GM06990 (cell line): ENCODE data around the gene TEX101.

Experiments used
- DNase-seq: peaks from one replicate; pipeline ENCODE4 v3.0.0-alpha.2; 2011; ENCODE audit not compliant: insufficient read length; ENCODE audit errors: extremely low read depth
- H3K27me3 ChIP-seq: replicated peaks from 2 replicates; pipeline ENCODE4 v1.6.0; 2011; ENCODE audit warnings: low read length; ENCODE audit not compliant: control insufficient read depth, insufficient read depth
- H3K36me3 ChIP-seq: 2 replicates; pipeline ENCODE4 v1.5.1; 2011; ENCODE audit warnings: low read length; ENCODE audit not compliant: control insufficient read depth, insufficient read depth
- H3K4me3 ChIP-seq: replicated peaks from 2 replicates; pipeline ENCODE4 v1.5.1; 2011; ENCODE audit warnings: low read depth, mild to moderate bottlenecking, control low read depth, low read length
- TF ChIP-seq, protein P1 (sequence below): IDR thresholded peaks from 2 replicates; pipeline ENCODE4 v1.5.1; 2011; ENCODE audit warnings: low read length, control low read depth, mild to moderate bottlenecking, inconsistent platforms; ENCODE audit not compliant: insufficient read depth, poor library complexity, severe bottlenecking

The TEX101 gene

DNA sequence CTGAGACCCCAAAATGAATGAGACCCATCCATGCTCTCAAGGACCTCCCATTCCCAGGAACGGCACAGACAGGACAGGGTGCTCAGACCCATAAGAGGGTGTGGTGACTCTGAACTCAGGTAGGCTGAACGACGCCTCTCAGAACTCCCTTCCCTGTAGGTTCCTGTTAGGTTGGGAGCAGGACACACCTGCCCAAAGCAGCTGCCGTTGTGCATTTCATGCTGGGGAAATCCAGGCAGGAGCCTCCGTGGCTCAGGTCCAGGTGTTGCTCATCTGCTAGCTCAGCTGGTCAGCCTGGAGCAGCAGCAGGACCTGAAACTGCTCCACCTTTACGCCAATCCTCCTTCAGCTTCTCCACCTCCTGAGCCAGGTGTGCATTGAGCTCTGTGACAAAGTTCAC is 19.1 kb upstream of the TEX101 start:
- H3K27me3 ChIP-seq = no peaks in the 10 kb centered on the region
- no peak overlapping the region for H3K4me3 ChIP-seq
- TF ChIP-seq, protein P1, sequence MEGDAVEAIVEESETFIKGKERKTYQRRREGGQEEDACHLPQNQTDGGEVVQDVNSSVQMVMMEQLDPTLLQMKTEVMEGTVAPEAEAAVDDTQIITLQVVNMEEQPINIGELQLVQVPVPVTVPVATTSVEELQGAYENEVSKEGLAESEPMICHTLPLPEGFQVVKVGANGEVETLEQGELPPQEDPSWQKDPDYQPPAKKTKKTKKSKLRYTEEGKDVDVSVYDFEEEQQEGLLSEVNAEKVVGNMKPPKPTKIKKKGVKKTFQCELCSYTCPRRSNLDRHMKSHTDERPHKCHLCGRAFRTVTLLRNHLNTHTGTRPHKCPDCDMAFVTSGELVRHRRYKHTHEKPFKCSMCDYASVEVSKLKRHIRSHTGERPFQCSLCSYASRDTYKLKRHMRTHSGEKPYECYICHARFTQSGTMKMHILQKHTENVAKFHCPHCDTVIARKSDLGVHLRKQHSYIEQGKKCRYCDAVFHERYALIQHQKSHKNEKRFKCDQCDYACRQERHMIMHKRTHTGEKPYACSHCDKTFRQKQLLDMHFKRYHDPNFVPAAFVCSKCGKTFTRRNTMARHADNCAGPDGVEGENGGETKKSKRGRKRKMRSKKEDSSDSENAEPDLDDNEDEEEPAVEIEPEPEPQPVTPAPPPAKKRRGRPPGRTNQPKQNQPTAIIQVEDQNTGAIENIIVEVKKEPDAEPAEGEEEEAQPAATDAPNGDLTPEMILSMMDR = no peak
- H3K36me3 ChIP-seq = no peaks in the 10 kb centered on the region
- DNase-seq = no peak

DNA sequence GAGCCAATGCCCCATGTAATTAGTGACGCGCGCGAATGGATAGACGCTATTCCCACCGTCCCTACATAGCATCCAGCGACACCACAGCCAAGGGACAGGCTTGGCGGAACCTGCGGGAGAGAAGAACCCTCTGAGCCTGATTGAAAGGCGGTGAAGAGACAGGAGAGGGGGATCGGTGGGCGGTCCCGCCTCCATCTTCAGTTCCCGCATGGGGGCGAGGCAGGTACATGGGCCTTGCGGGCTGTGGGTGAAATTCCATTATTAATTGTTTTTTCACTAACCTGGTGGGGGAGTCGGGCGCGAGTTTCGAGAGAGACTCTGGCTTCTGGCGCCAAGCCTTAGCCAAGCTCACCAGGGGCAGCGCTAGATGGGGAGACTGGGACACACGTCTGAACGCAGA is 8.4 kb upstream of the TEX101 start:
- no peaks in the 10 kb centered on the region for H3K36me3 ChIP-seq
- TF ChIP-seq, protein P1 = no peak
- H3K27me3 ChIP-seq = no peaks in the 10 kb centered on the region
- DNase-seq = no peak
- no peak overlapping the region for H3K4me3 ChIP-seq

DNA sequence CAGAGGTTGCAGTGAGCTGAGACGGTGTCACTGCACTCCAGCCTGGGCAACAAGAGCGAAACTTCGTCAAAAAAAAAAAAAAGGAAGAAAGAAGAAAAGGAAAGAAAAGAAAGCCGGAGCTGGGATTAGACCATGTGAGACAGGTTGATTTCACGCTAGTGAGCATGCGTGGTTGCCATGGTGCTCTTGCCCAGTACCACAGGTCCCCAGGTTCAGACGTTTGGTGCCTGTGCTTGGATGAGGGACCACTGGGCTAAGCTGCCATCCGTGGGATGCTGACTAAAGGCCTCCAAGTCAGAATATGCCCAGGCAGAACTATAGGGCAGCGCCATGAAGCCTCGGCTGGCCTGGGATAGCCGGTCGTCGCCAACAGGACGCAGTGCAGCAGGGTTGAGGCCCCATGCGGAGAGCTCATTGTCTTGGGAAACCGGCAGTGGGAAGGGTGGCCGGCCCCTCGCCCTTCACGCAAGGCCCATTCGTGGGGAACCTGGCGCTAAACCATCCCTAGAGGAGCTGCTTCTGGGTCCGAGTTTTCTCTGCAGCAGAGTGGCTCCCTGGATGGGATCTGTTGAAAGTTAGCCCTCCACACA is 7.2 kb upstream of the TEX101 start:
- no peak overlapping the region for H3K4me3 ChIP-seq
- DNase-seq = no peak
- TF ChIP-seq, protein P1 = no peak
- H3K27me3 ChIP-seq = no peaks in the 10 kb centered on the region
- H3K36me3 ChIP-seq = no peaks in the 10 kb centered on the region

DNA sequence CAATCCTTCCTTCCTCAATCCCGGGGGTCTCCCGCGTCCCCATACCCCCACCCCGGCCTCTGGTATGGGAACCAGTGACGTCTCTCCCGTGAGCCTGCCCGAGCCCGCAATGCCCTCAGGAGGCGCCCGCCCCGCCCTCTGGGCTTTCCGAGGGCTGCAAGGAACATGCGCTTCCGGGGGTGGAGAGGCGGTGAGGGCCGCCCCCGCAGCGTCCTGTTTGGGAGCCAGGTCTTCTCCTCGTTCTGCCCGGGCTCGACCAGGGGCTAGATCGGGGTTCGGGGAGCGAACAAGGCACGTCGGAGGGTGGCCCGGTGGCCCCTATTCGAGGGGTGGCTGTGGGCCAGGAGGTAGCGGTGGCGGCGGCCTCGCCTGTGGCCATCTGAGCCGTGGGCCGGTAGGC is 6.6 kb upstream of the TEX101 start:
- Histone ChIP-seq H3K4me3 (no peak overlapping the region), H3K36me3 (no peaks in the 10 kb centered on the region), H3K27me3 (no peaks in the 10 kb centered on the region)
- TF ChIP-seq, protein P1 = no peak
- DNase-seq = no peak

DNA sequence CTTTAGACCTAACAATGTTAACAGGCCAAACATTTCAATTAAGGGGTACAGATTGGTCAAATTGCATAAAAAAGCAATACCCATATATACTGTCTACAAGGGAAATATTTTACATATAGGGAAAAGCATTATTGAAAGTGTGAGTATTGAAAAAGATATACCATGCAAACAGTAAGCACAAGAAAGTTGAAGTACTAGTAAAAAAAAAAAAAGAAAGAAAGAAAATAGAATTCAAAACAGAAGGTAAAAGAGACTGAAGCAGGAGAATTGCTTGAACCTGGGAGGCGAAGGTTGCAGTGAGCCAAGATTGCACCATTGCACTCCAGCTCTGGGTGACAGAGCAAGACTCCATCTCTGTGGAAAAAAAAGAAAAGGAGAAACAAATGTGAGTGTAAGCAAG is 5.3 kb upstream of the TEX101 start:
- Histone ChIP-seq H3K4me3 (no peak overlapping the region), H3K36me3 (no peaks in the 10 kb centered on the region), H3K27me3 (no peaks in the 10 kb centered on the region)
- DNase-seq = no peak
- TF ChIP-seq, protein P1 = no peak

DNA sequence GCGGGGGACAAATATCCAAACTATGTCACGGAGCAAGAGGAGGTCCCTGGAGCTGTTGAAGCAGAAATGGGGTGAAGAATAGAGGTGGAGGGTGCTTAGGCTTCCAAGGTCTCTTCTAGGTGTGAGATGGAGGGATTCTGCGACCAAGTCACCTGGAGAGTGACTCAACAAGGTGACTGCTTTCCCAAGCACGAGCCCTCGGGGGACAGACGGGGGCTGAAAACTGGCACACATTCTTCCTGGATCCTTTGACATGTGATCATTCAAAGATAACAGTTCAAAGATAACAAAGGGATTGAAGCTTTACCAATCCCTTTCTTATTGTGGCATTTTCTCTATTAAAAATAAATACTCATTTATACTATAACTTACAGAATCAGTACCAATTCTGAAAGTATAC is 2.2 kb upstream of the TEX101 start:
- H3K36me3 ChIP-seq = no peaks in the 10 kb centered on the region
- TF ChIP-seq, protein P1 = no peak
- H3K27me3 ChIP-seq = no peaks in the 10 kb centered on the region
- no peak for DNase-seq
- no peak overlapping the region for H3K4me3 ChIP-seq
